Hepatocyte (in vitro differentiated cells): ENCODE data around the gene GOSR1.

ENCODE experiments used
- EZH2 ChIP-seq: fragments of 200-600 bp; sonication (generic); IDR thresholded peaks from 2 replicates; pipeline ENCODE4 v1.6.1; 2016; ENCODE audit warnings: antibody characterized with exemption, mild to moderate bottlenecking, borderline replicate concordance
- TF ChIP-seq, protein P1 (sequence below): fragments of 200-600 bp; sonication (generic); IDR thresholded peaks from 2 replicates; pipeline ENCODE4 v1.5.1; 2016; ENCODE audit warnings: antibody characterized with exemption, mild to moderate bottlenecking; ENCODE audit not compliant: poor library complexity

DNA sequence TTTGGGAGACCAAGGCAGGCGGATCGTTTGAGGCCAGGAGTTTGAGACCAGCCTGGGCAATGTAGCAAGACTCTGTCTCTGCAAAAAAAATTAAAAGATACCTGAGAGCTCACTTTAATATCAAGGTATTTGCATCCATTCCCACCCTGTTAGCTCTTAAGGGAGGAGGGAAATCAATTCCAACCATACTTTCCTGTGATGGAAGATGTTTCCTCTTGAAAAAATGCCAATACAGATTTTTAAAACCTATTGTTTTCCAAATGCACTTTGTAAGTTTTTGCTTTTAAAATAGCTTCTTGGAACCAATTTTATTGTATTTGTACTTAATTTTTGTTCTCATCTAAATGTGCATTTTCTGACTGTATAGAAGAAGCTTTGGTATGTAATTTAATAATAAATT lies 49.2 kb downstream of the GOSR1 start:
- TF ChIP-seq, protein P1, sequence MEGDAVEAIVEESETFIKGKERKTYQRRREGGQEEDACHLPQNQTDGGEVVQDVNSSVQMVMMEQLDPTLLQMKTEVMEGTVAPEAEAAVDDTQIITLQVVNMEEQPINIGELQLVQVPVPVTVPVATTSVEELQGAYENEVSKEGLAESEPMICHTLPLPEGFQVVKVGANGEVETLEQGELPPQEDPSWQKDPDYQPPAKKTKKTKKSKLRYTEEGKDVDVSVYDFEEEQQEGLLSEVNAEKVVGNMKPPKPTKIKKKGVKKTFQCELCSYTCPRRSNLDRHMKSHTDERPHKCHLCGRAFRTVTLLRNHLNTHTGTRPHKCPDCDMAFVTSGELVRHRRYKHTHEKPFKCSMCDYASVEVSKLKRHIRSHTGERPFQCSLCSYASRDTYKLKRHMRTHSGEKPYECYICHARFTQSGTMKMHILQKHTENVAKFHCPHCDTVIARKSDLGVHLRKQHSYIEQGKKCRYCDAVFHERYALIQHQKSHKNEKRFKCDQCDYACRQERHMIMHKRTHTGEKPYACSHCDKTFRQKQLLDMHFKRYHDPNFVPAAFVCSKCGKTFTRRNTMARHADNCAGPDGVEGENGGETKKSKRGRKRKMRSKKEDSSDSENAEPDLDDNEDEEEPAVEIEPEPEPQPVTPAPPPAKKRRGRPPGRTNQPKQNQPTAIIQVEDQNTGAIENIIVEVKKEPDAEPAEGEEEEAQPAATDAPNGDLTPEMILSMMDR = no peak
- TF ChIP-seq EZH2 = no peak
